NOMO-1 (cell line): ENCODE measurements around the gene SMIM9.

Experiments used
- DNase-seq, 2 experiments: peaks; one replicate each; lab custom pipeline; 2025; ENCODE audit not compliant: unreplicated experiment in 2 of 2; lab: John Stamatoyannopoulos, UW

SMIM9 gene

DNA sequence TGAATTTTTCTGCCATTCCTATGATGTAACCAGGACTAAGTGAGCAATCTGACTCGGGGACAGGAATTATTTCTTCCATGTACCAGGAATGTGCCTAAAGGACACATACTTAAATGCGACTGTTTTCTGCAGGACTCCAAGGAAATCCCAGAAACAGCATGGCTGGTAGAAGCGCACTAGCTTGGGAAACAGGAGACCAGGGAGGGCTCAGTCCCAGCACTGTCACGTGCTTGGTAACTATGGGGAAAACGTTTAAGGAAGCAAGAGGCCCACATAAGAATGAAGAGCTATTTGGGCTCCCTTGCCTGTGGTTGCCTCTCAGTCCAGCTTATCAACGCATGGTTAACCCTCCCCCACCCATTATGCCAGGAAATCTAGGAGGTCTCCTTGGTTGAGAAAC, 48.7 kb downstream of the SMIM9 start:
- no peak for DNase-seq

DNA sequence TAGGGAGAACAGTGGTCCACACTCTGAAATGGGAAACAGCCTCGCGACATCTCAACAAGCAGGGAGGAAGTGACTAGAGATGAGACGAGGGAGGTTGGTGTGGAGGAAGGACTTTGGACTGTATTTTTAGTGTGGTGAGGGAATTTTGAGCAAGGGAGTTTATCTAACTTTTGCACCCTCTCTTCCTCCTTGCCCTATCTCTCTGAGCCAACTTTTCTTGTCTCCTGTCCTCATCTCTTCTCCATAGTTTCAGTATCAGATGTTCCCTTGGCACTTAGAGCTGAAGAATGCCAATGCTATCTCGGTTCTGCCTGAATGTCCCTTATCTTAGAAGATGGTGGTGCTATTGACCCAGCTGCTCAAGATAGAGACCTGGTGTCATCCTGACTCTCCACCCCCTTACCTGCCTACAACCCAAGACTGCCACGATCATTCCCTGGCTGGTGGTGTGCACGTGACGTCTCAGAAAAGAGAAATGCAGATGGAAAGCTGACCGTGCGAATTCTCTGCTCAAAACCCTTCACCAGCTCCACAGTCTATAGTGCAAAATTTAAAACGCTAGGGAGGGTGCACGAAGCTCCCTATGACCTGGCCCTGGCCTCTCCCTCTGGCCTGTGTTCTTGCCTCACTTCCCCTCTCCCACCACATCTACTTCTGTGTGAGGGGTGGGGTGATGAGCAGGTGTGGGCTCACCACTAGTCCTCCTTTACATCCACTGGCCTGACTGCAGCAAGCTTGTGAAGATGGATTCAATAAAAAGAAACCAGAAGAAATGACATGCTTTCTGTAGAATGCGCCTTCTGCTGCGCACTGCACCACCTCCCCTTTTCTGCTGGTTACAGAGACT, 50.1 kb downstream of the SMIM9 start:
- peak; percentile 21 to 29 for DNase-seq

DNA sequence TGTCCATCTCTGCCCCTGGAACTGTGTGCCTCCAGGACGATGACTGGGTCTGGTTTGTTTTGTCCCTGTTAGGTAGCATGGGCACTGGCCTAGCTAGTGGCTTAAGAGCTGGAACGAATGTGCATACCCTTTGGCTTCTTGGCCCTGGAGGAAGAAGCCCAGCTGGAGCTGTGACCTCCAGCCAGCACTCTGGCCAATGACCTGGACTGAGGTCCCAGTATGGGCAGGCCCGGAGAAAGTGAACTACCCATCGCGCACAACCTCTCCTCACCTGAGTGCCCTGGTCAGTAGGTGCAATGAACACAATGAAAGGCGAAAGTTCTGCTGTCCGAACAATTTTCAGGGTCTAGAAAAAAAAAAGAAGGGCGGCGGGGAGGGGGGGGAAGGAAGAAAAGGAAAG, 53.5 kb downstream of the SMIM9 start:
- no peak for DNase-seq

DNA sequence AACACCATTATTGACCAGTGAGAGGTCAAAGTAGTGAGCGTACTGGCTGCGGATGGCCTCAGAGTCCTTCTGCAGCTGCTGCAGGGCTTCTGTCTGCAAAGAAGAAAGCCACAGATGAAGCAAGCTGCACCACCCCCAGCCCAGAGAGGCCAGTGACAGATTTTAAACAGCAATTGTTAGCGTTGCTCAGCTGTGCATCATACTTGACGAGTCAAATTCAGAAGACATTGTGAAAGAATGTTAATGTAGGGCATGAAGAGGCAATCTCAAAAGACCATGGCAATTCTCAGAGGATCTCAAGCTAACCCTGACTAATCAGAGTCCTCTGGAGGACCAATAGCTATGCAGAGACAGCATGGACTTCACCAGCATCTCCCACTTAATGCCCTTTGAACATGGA, 55.2 kb downstream of the SMIM9 start:
- DNase-seq, result peak in 1 of 2 experiments; percentile 6

DNA sequence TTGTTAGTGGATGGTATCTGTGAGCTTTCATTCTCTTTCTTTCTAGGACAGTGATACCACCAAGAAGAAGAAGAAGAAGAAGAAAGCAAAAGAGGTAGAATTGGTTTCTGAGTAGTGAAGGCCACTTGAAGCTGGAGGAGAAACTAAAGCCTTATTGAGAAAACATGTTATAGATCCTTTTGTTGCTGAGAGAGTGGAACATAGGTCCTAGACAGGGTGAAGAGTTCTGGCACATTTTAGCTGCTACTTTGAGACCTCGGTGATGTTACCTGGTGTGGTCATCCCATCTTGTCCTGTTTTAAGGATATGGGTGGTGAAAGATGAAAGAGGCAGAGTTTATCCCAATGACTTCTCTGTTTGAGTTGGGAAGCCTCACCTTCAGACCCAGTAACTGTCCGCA, 57.7 kb downstream of the SMIM9 start:
- no peak for DNase-seq

DNA sequence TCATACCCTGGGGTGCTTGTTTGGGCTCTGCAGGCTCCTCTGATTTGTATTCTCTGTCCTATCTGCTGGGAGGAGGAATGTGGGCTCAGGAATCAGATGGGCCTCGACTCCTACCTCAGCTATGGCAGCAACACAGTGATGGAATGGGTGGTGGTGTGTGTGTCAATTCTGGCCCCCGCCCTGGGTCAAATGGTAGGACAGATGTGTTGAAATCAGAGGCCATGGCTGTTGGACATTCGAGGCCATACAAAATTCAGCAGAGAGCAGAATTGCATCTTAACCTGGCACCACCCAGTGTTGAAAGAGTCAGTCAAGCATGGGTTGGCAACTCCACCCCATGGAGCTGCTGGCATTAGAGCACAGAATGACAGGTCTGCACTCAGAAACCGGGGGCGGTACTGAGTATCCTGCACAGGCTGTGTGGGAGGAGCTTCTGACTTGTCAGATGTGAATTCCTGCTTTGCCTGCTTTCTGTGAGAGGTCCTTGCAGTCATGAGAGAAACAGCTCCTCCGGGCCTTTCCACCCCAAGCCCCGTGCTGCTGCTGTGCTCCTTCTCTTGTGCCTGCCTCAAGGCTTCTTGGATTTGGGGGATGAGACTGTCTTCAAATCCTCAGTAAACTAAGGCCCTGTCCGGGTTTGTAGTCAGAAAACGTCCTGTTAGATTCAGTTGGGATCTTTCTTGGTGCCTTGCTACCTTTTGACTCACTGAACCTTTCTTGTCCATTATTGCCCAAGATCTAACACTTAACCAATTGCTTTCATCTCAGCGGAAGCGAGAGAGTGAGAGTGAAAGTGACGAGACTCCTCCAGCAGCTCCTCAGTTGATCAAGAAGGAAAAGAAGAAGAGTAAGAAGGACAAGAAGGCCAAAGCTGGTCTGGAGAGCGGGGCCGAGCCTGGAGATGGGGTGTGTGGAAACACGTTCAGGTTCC, 58.8 kb downstream of the SMIM9 start:
- DNase-seq, result no peak

DNA sequence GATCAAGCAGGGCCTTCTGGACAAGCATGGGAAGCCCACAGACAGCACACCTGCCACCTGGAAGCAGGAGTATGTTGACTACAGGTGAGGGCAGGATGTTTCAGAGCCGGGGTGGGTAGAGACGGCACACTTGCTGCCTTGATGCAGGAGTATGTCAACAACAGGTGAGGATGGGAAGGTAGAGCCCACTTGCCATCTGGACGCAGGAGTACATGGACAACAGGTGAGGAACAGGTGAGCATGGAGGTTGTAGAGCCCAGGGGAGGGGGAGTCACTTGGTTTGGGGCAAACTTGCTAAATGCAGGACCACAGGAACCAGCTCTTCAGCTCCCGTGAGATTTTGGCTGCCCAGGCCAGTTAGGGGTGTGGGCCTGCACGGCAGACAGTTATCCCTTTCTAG, 59.8 kb downstream of the SMIM9 start:
- DNase-seq, result no peak
